ENCODE data around the gene STAC3. TPM values are rescaled to one million over a fixed set of nuclear protein-coding genes. Genes with fewer than 3 reads are reported as not detected.

The STAC3 gene
- total RNA-seq, 1 donor from 2014 or later, result 5.5 TPM

GRCh38 chr12:57210461-57210860 lies 40.5 kb downstream of the STAC3 start:
- Mint-ChIP-seq H3K27me3 (peaks cover 21% of the 10 kb centered on the region), H3K9me3 (no peaks in the 10 kb centered on the region), H3K27ac (no peak overlapping the region), H3K4me1 (peaks cover 14% of the 10 kb centered on the region), H3K36me3 (ENCODE audit: low read depth) (no peaks in the 10 kb centered on the region), H3K4me3 (no peak overlapping the region)
- no peak for DNase-seq
- intact Hi-C loops (cut with micrococcal nuclease), result no loop called here

GRCh38 chr12:57209916-57210315 lies 41.1 kb downstream of the STAC3 start:
- intact Hi-C loops (cut with micrococcal nuclease), result no loop called here
- Mint-ChIP-seq H3K4me3 (no peak overlapping the region), H3K4me1 (peaks cover 10% of the 10 kb centered on the region), H3K9me3 (no peaks in the 10 kb centered on the region), H3K36me3 (ENCODE audit: low read depth) (no peaks in the 10 kb centered on the region), H3K27ac (no peak overlapping the region), H3K27me3 (peaks cover 17% of the 10 kb centered on the region)
- DNase-seq, result no peak

GRCh38 chr12:57208631-57209282 lies 42.2 kb downstream of the STAC3 start:
- Mint-ChIP-seq H3K27me3 (peaks cover 6% of the 10 kb centered on the region), H3K4me1 (peaks cover 6% of the 10 kb centered on the region), H3K4me3 (no peak overlapping the region), H3K36me3 (ENCODE audit: low read depth) (no peaks in the 10 kb centered on the region), H3K9me3 (no peaks in the 10 kb centered on the region), H3K27ac (no peak overlapping the region)
- DNase-seq, result no peak
- intact Hi-C loops (cut with micrococcal nuclease), result no loop called here

GRCh38 chr12:57207731-57208630 lies 43.0 kb downstream of the STAC3 start:
- no peak overlapping the region for H3K4me3 Mint-ChIP-seq
- H3K36me3 Mint-ChIP-seq (ENCODE audit: low read depth), result no peaks in the 10 kb centered on the region
- no peaks in the 10 kb centered on the region for H3K27me3 Mint-ChIP-seq
- no peak for DNase-seq
- H3K4me1 Mint-ChIP-seq, result no peaks in the 10 kb centered on the region
- no peaks in the 10 kb centered on the region for H3K9me3 Mint-ChIP-seq
- H3K27ac Mint-ChIP-seq, result no peak overlapping the region
- intact Hi-C loops (cut with micrococcal nuclease), result no loop called here

GRCh38 chr12:57205931-57206330 lies 45.1 kb downstream of the STAC3 start:
- Mint-ChIP-seq H3K4me1 (no peaks in the 10 kb centered on the region), H3K27ac (no peak overlapping the region), H3K4me3 (no peak overlapping the region), H3K36me3 (ENCODE audit: low read depth) (no peaks in the 10 kb centered on the region), H3K27me3 (no peaks in the 10 kb centered on the region), H3K9me3 (no peaks in the 10 kb centered on the region)
- DNase-seq, result no peak
- intact Hi-C loops (cut with micrococcal nuclease), result no loop called here

- Mint-ChIP-seq H3K27ac (no peak overlapping the region), H3K4me3 (no peak overlapping the region), H3K27me3 (no peaks in the 10 kb centered on the region), H3K4me1 (no peaks in the 10 kb centered on the region), H3K36me3 (ENCODE audit: low read depth) (no peaks in the 10 kb centered on the region), H3K9me3 (no peaks in the 10 kb centered on the region)
- intact Hi-C loops (cut with micrococcal nuclease), result no loop called here
- DNase-seq, result no peak
These were observed 45.8 kb downstream of the STAC3 start for GRCh38 chr12:57205186-57205585.

GRCh38 chr12:57204454-57204853 lies 46.5 kb downstream of the STAC3 start:
- DNase-seq, result no peak
- Mint-ChIP-seq H3K4me1 (no peaks in the 10 kb centered on the region), H3K9me3 (no peaks in the 10 kb centered on the region), H3K36me3 (ENCODE audit: low read depth) (no peaks in the 10 kb centered on the region), H3K4me3 (no peak overlapping the region), H3K27ac (no peak overlapping the region), H3K27me3 (no peaks in the 10 kb centered on the region)
- intact Hi-C loops (cut with micrococcal nuclease), result no loop called here

- intact Hi-C loops (cut with micrococcal nuclease), result no loop called here
- Mint-ChIP-seq H3K9me3 (no peaks in the 10 kb centered on the region), H3K36me3 (ENCODE audit: low read depth) (no peaks in the 10 kb centered on the region), H3K4me3 (no peak overlapping the region), H3K27me3 (no peaks in the 10 kb centered on the region), H3K27ac (no peak overlapping the region), H3K4me1 (no peaks in the 10 kb centered on the region)
- DNase-seq, result no peak
These were observed 47.2 kb downstream of the STAC3 start for GRCh38 chr12:57203791-57204190.

- H3K4me3 Mint-ChIP-seq, result no peak overlapping the region
- no peak for DNase-seq
- no peaks in the 10 kb centered on the region for H3K4me1 Mint-ChIP-seq
- no peaks in the 10 kb centered on the region for H3K9me3 Mint-ChIP-seq
- intact Hi-C loops (cut with micrococcal nuclease), result no loop called here
- no peak overlapping the region for H3K27ac Mint-ChIP-seq
- H3K27me3 Mint-ChIP-seq, result no peaks in the 10 kb centered on the region
- no peaks in the 10 kb centered on the region for H3K36me3 Mint-ChIP-seq (ENCODE audit: low read depth)
These were observed 47.8 kb downstream of the STAC3 start for GRCh38 chr12:57203201-57203600.

GRCh38 chr12:57202321-57202720 lies 48.7 kb downstream of the STAC3 start:
- intact Hi-C loops (cut with micrococcal nuclease), result no loop called here
- Mint-ChIP-seq H3K27ac (no peak overlapping the region), H3K36me3 (ENCODE audit: low read depth) (no peaks in the 10 kb centered on the region), H3K4me3 (no peak overlapping the region), H3K4me1 (no peaks in the 10 kb centered on the region), H3K9me3 (no peaks in the 10 kb centered on the region), H3K27me3 (no peaks in the 10 kb centered on the region)
- no peak for DNase-seq

GRCh38 chr12:57201631-57202030 lies 49.4 kb downstream of the STAC3 start:
- Mint-ChIP-seq H3K27ac (no peak overlapping the region), H3K4me1 (no peaks in the 10 kb centered on the region), H3K27me3 (no peaks in the 10 kb centered on the region), H3K4me3 (no peak overlapping the region), H3K9me3 (no peaks in the 10 kb centered on the region), H3K36me3 (ENCODE audit: low read depth) (no peaks in the 10 kb centered on the region)
- DNase-seq, result no peak
- intact Hi-C loops (cut with micrococcal nuclease), result no loop called here

GRCh38 chr12:57201219-57201618 lies 49.8 kb downstream of the STAC3 start:
- no peak overlapping the region for H3K4me3 Mint-ChIP-seq
- no peak overlapping the region for H3K27ac Mint-ChIP-seq
- no peaks in the 10 kb centered on the region for H3K4me1 Mint-ChIP-seq
- intact Hi-C loops (cut with micrococcal nuclease), result no loop called here
- H3K36me3 Mint-ChIP-seq (ENCODE audit: low read depth), result no peaks in the 10 kb centered on the region
- no peaks in the 10 kb centered on the region for H3K9me3 Mint-ChIP-seq
- DNase-seq, result no peak
- no peaks in the 10 kb centered on the region for H3K27me3 Mint-ChIP-seq

GRCh38 chr12:57200497-57200896 lies 50.5 kb downstream of the STAC3 start:
- Mint-ChIP-seq H3K27ac (no peak overlapping the region), H3K4me1 (no peaks in the 10 kb centered on the region), H3K9me3 (no peaks in the 10 kb centered on the region), H3K27me3 (no peaks in the 10 kb centered on the region), H3K4me3 (no peak overlapping the region), H3K36me3 (ENCODE audit: low read depth) (no peaks in the 10 kb centered on the region)
- DNase-seq, result no peak
- intact Hi-C loops (cut with micrococcal nuclease), result no loop called here

GRCh38 chr12:57199191-57199590 lies 51.8 kb downstream of the STAC3 start:
- Mint-ChIP-seq H3K9me3 (no peaks in the 10 kb centered on the region), H3K27ac (no peak overlapping the region), H3K36me3 (ENCODE audit: low read depth) (no peaks in the 10 kb centered on the region), H3K27me3 (no peaks in the 10 kb centered on the region), H3K4me3 (no peak overlapping the region), H3K4me1 (no peaks in the 10 kb centered on the region)
- intact Hi-C loops (cut with micrococcal nuclease), result no loop called here
- DNase-seq, result no peak
